H4 (cell line): ENCODE data around the gene STYX. TPM values are rescaled to one million over a fixed set of nuclear protein-coding genes. Genes with fewer than 3 reads are reported as not detected.
A peak's percentile ranks its signal among the peaks of the same experiment; 100 is the strongest.

ENCODE experiments used
- DNase-seq: peaks from one replicate; pipeline ENCODE4 v3.0.0-alpha.2; 2015; ENCODE audit warnings: low spot score
- total RNA-seq: library from RNA; depleted of rRNA; stranded (reverse); fragments of >200 nt; shearing (Covaris generic); gene quantifications from 2 replicates; pipeline ENCODE4 v1.2.3, GENCODE V29; 2014; rRNA removed

STYX gene
- total RNA-seq, 1 experiment from 2014 or later, result 10.5 TPM

DNA sequence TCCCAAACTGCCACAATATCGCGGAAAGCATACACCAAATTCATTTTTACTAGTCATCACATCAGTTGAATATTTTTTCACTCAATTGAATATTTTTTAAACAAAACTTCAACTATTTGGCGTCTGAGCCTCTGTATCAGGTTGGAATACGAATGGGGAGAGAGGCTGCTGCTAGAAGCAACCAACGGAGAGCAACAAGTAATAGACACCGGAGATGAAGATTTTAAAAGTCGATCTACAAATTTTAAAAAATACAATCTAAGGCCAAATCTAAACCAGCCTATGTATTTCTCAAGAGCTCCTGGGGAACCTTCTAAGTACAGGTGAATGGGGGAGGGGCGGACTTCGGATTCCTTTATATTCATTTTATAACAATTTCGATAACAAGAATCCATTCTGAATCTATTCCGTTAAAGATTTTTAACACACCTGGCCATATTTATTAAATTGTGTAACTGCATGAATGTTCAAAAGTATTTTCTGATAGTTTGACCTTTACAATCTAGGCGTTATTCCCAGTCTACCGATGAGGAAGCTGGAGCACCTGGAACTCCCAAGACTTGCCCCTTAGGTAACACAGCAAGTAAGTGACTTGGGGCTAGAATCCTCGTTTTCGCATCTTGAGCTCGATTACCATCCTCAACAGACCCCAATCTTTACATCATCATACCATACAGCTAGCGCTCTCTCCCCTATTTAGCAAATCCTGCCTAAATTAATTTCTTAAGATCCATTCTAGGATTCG, 60.2 kb downstream of the STYX start:
- DNase-seq, result no peak

DNA sequence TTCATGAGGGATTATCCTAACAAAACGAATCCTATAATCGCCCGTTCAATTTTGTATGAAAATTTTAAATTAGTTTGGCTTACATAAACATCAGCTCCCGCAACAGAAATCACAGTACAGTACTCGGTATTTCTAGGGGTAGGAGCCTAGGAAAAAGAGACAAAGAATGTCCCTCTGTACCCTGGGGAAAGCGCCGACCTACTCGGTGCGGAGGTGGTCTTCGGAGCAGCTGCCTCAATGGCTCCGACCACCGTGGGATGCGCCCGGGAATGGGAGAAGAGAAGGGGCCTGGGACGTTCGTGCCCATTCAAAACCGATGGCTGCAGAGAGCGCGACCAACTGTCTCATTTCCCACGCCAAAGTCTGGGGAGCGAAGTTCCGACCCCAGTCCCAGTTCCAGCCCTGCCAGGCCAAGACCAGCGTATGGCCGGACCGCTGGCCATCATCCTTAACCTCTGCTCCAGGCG, 60.8 kb downstream of the STYX start:
- DNase-seq, result no peak

- DNase-seq, result peak; percentile 89
These were observed 61.5 kb downstream of the STYX start, which contains the start of gene GNPNAT1 for GRCh38 chr14:52791223-52792096. Gene GNPNAT1, minus strand, starts transcription at chr14:52791607. Its CDS starts 6,957 bp downstream, at chr14:52784650.

DNA sequence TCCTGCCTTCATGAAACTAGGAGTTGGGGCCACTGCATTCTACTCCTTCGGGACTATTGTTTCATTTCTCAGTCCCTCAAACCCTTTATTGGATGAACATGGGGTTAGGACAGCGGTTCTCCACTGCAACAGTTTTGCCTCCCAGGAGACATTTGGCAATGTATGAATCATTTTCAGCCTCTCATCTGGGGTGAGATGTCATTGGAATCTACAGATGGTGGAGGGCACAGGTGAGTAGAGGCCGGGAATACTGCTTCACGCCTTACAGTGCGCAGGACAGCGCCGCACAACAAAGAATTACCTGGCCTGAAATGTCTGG, 62.1 kb downstream of the STYX start:
- DNase-seq, result no peak

DNA sequence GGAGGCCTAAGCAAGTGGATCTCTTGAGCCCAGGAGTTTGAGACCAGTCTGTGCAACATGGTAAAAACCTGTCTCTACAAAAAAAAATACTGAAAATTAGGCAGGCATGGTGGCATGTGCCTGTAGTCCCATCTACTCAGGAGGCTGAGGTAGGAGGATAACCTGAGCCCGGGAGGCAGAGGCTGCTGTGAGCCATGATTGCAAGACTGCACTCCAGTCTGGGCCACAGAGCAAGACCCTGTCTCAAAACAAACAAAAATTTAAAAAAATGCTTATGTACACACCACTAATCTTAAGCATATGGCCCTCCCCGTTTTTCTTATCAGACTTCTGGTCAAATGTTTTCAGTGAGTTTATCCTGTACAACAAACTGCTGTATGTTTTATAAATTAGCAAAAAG, 63.1 kb downstream of the STYX start:
- no peak for DNase-seq

DNA sequence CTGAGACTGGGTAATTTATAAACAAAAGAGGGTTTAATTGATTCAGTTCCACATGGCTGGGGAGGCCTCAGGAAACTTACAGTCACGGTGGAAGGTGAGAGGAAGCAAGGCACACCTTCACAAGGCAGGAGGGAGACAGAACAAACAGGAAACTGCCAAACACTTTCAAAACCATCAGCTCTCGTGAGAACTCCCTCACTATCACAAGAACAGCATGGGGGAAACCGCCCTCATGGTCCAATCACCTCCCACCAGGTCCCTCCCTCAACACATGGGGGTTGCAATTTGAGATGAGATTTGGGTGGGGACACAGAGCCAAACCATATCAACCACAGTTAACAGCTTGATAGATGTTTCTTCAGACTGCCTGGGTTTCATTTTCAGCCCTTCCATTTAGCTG, 67.7 kb downstream of the STYX start:
- no peak for DNase-seq

- no peak for DNase-seq
These were observed 68.9 kb downstream of the STYX start for GRCh38 chr14:52798826-52799225.

DNA sequence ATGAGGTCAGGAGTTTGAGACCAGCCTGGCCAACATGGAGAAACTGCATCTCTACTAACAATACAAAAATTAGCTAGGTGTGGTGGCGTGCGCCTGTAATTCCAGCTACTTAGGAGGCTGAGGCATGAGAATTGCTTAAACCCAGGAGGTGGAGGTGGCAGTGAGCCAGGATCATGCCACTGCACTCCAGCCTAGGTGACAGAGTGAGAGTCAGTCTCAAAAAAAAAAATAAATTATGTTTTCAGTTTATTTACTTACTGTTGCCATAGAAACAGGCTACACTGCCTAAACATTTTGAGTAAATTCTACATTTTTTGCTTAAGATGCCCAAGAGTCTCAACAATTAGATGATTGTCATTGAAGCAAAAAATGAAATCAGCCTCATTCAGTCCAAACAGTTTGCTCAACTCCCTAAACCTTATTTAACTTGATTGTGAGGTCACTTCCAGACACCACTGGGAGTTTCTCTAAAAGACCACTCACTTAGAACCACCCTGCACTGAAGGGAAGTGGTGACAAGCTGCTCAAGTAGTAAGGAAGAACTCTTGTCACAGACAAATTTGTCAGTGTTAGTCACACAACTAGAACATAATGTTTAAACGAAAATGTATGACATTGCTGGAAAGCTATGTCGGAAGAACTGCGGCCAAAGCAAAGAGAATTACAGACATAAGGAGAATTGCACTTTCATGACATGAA, 71.2 kb downstream of the STYX start:
- peak; percentile 29 for DNase-seq

DNA sequence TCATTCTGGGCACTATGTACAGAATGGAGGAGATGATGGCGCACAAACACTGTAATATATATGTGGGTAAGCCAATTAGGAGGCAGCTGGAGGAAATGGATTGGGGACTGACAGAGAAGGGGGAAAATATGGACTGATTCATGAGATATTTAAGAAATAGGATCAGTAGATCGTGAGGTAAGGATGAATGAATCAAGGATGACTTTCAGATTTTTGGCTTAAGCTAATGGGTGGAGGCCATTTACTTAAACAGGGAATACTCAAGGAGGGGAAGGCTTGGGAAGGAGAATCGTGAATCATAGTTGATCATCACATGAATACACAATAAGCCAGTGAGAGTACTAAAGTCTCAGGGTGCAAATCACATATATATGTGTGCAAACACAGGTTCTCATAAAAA, 72.6 kb downstream of the STYX start:
- no peak for DNase-seq

DNA sequence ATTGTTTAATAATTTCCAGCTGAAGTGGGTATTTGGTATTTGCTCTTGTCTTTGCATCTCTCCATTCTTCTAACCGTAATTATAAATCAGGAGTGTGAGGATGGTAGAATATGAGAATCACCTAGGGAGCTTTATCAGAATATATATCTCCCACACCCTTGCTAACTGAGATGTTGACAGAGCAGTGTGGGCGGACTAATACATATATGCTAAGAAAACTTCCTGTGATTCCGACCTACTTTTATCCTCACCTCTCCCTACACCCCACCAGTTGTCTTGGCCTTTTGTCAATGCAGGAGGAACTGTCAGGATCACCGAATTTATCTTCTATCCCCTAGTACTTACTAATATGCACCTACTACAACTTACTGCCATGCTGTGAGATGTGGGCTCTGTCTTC, 76.1 kb downstream of the STYX start:
- no peak for DNase-seq

- no peak for DNase-seq
These were observed 78.1 kb downstream of the STYX start for GRCh38 chr14:52808101-52808500.

DNA sequence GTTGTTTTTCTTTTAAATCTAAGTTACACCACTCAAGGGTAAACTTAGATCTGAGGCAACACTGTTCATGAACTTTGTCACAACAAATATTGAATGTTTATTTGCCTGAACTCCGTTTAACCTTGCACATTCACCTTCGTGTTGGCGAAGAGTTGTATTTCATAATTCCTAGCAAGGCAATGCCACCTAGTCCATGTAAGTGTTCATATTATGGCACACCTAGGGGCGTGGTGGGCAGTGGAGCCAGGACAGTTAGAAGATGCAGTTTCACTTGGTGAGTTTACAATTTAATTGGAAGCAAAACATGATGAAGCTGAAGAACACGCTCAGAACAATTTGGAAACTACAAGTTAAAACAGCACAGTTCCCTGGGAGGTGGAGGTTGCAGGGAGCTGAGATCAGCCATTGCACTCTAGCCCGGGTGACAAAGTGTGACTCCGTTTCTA, 91.9 kb downstream of the STYX start:
- no peak for DNase-seq

GRCh38 chr14:52824462-52824861, 94.5 kb downstream of the STYX start:
- no peak for DNase-seq

Other genes with a start within 250 kb of the STYX start
- 3.9 and 5.0 TPM in 2 replicates for gene TXNDC16, start 177.7 kb upstream of the STYX start, total RNA-seq
- 0.49 and 0.89 TPM in 2 replicates for gene GPR137C, start 177.3 kb upstream of the STYX start, total RNA-seq
- gene ERO1A, start 34.6 kb upstream of the STYX start, total RNA-seq, result 63.3 and 73.6 TPM in 2 replicates
- gene PSMC6, start 23.0 kb upstream of the STYX start, total RNA-seq, result 153 and 175 TPM in 2 replicates
- gene GNPNAT1, start 61.4 kb downstream of the STYX start, total RNA-seq, result 19.3 and 25.6 TPM in 2 replicates
- gene FERMT2, start 220.9 kb downstream of the STYX start, total RNA-seq, result 47.1 and 53.5 TPM in 2 replicates